Measurements from ENCODE around the gene LRIT2. TPM values are rescaled to one million over a fixed set of nuclear protein-coding genes. Genes with fewer than 3 reads are reported as not detected.

The LRIT2 gene
- total RNA-seq, 1 donor from 2014 or later: not detected

- Mint-ChIP-seq H3K27me3 (peaks cover 17% of the 10 kb centered on the region), H3K4me3 (no peak overlapping the region)
Observed at GRCh38 chr10:84217746-84218145, 7.6 kb downstream of the LRIT2 start.

GRCh38 chr10:84216834-84217233 is 8.5 kb downstream of the LRIT2 start:
- Mint-ChIP-seq H3K27ac (no peak overlapping the region), H3K4me3 (no peak overlapping the region), H3K36me3 (no peaks in the 10 kb centered on the region), H3K27me3 (peaks cover 23% of the 10 kb centered on the region), H3K4me1 (ENCODE audit: unreplicated experiment) (no peaks in the 10 kb centered on the region), H3K9me3 (no peaks in the 10 kb centered on the region)
- DNase-seq (ENCODE audit: extremely low spot score, unreplicated experiment): no peak
- TF ChIP-seq, protein P1, sequence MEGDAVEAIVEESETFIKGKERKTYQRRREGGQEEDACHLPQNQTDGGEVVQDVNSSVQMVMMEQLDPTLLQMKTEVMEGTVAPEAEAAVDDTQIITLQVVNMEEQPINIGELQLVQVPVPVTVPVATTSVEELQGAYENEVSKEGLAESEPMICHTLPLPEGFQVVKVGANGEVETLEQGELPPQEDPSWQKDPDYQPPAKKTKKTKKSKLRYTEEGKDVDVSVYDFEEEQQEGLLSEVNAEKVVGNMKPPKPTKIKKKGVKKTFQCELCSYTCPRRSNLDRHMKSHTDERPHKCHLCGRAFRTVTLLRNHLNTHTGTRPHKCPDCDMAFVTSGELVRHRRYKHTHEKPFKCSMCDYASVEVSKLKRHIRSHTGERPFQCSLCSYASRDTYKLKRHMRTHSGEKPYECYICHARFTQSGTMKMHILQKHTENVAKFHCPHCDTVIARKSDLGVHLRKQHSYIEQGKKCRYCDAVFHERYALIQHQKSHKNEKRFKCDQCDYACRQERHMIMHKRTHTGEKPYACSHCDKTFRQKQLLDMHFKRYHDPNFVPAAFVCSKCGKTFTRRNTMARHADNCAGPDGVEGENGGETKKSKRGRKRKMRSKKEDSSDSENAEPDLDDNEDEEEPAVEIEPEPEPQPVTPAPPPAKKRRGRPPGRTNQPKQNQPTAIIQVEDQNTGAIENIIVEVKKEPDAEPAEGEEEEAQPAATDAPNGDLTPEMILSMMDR (conservative IDR thresholded peaks at IDR 0.05): no peak

More at GRCh38 chr10:84217746-84218145, 7.6 kb downstream of the LRIT2 start:
- H3K9me3 Mint-ChIP-seq: no peaks in the 10 kb centered on the region
- no peak overlapping the region for H3K27ac Mint-ChIP-seq
- H3K36me3 Mint-ChIP-seq: no peaks in the 10 kb centered on the region
- TF ChIP-seq, protein P1 (conservative IDR thresholded peaks at IDR 0.05): no peak
- DNase-seq (ENCODE audit: extremely low spot score, unreplicated experiment): no peak
- H3K4me1 Mint-ChIP-seq (ENCODE audit: unreplicated experiment): no peaks in the 10 kb centered on the region

- no peak for DNase-seq (ENCODE audit: extremely low spot score, unreplicated experiment)
Observed at GRCh38 chr10:84214612-84215235, 10.6 kb downstream of the LRIT2 start.

DNA sequence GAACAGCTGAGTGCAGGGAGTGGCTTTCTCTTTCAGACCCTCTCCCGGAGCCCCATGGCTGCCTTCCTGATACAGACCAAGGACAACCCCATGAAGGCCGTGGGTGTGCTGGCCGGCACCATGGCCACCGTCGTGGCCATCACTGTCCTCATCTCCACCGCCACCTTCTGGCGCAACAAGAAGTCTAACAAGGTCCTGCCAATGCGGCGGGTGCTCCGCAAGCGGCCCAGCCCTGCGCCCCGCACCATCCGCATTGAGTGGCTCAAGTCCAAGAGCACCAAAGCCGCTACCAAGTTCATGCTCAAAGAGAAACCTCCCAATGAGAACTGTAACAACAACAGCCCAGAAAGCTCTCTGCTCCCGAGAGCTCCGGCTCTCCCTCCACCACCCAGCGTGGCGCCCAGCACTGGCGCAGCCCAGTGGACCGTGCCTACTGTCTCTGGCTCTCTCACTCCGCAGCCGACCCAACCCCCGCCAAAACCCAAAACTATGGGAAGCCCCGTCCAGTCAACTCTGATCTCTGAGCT is 11.2 kb downstream of the LRIT2 start:
- no peak overlapping the region for H3K4me3 Mint-ChIP-seq
- H3K27ac Mint-ChIP-seq: no peak overlapping the region
- H3K4me1 Mint-ChIP-seq (ENCODE audit: unreplicated experiment): no peaks in the 10 kb centered on the region
- no peak for DNase-seq (ENCODE audit: extremely low spot score, unreplicated experiment)
- TF ChIP-seq, protein P1 (conservative IDR thresholded peaks at IDR 0.05): no peak
- peaks cover 18% of the 10 kb centered on the region for H3K27me3 Mint-ChIP-seq
- H3K36me3 Mint-ChIP-seq: no peaks in the 10 kb centered on the region
- H3K9me3 Mint-ChIP-seq: no peaks in the 10 kb centered on the region

More at GRCh38 chr10:84214612-84215235, 10.6 kb downstream of the LRIT2 start:
- peaks cover 24% of the 10 kb centered on the region for H3K27me3 Mint-ChIP-seq
- no peaks in the 10 kb centered on the region for H3K4me1 Mint-ChIP-seq (ENCODE audit: unreplicated experiment)
- TF ChIP-seq, protein P1 (conservative IDR thresholded peaks at IDR 0.05): peak; percentile 65
- H3K27ac Mint-ChIP-seq: no peak overlapping the region
- H3K9me3 Mint-ChIP-seq: no peaks in the 10 kb centered on the region
- no peaks in the 10 kb centered on the region for H3K36me3 Mint-ChIP-seq
- H3K4me3 Mint-ChIP-seq: no peak overlapping the region

GRCh38 chr10:84213076-84213475 is 12.3 kb downstream of the LRIT2 start:
- no peaks in the 10 kb centered on the region for H3K9me3 Mint-ChIP-seq
- H3K27ac Mint-ChIP-seq: no peak overlapping the region
- peaks cover 27% of the 10 kb centered on the region for H3K27me3 Mint-ChIP-seq
- no peaks in the 10 kb centered on the region for H3K36me3 Mint-ChIP-seq
- DNase-seq (ENCODE audit: extremely low spot score, unreplicated experiment): no peak
- H3K4me3 Mint-ChIP-seq: no peak overlapping the region
- H3K4me1 Mint-ChIP-seq (ENCODE audit: unreplicated experiment): no peaks in the 10 kb centered on the region
- TF ChIP-seq, protein P1 (conservative IDR thresholded peaks at IDR 0.05): no peak
